H1 (cell line): Measurements from ENCODE around the gene GNB5. TPM values are rescaled to one million over a fixed set of nuclear protein-coding genes. Genes with fewer than 3 reads are reported as not detected.

Experiments
- CTCF ChIA-PET: fragments of 300-600 bp; sonication (Branson Sonifier 250); formaldehyde crosslinking; loops from one replicate; lab custom pipeline; 2021; ENCODE audit not compliant: partially characterized antibody; lab: Charles Lee
- POLR2A ChIA-PET: fragments of 300-600 bp; sonication (Branson Sonifier 250); formaldehyde crosslinking; loops from one replicate; lab custom pipeline; 2021; ENCODE audit warnings: inconsistent platforms; ENCODE audit not compliant: partially characterized antibody; lab: Charles Lee
- DNase-seq, 2 experiments: peaks; one replicate each; pipeline versions ENCODE4 v3.0.0 to v3.0.0-alpha.2; 2010 to 2022; ENCODE audit warnings: low spot score in 2 of 2, low read depth in 1 of 2, mixed read lengths in 1 of 2
- FAIRE-seq: peaks from 2 replicates; lab custom pipeline; 2011; peaks lifted over from hg19 to GRCh38; lab: Jason Lieb, UNC
- H2AFZ ChIP-seq: 2 replicates; pipeline ENCODE4 v1.8.1; 2012; ENCODE audit warnings: low read length, inconsistent platforms
- H2AK5ac ChIP-seq: 2 replicates; pipeline ENCODE4 v1.6.1; 2013; ENCODE audit warnings: low read depth, low read length
- H2BK120ac ChIP-seq: replicated peaks from 2 replicates; pipeline ENCODE3; 2013; ENCODE audit warnings: low read depth, low read length, inconsistent platforms
- H2BK12ac ChIP-seq: 2 replicates; pipeline ENCODE4 v1.6.1; 2013; ENCODE audit warnings: low read depth, low read length
- H2BK15ac ChIP-seq: 2 replicates; pipeline ENCODE4 v1.6.1; 2013; ENCODE audit warnings: low read length
- H2BK20ac ChIP-seq: 2 replicates; pipeline ENCODE4 v1.6.1; 2013; ENCODE audit warnings: low read length
- H2BK5ac ChIP-seq: 2 replicates; pipeline ENCODE4 v1.6.1; 2013; ENCODE audit warnings: low read depth, low read length
- H3K14ac ChIP-seq: 2 replicates; pipeline ENCODE4 v1.6.1; 2013; ENCODE audit warnings: inconsistent platforms; ENCODE audit not compliant: insufficient read length
- H3K18ac ChIP-seq: 2 replicates; pipeline ENCODE4 v1.6.1; 2013; ENCODE audit warnings: low read length; ENCODE audit errors: extremely low read depth
- H3K23ac ChIP-seq: 2 replicates; pipeline ENCODE4 v1.6.1; 2013; ENCODE audit warnings: inconsistent platforms; ENCODE audit not compliant: insufficient read length
- H3K23me2 ChIP-seq: 2 replicates; pipeline ENCODE4 v1.6.1; 2013; ENCODE audit warnings: low read depth, low read length
- H3K27ac ChIP-seq: 2 replicates; pipeline ENCODE4 v1.6.1; 2011; ENCODE audit warnings: low read depth, low read length, inconsistent platforms
- H3K27me3 ChIP-seq, 4 experiments: replicated peaks in 1 of 4; 1 replicate in 1 of 4; 2 replicates in 3 of 4; pipeline versions ENCODE4 v1.6.1 to v1.8.1; 2011 to 2013; ENCODE audit warnings: low read length in 3 of 4, mild to moderate bottlenecking in 3 of 4, inconsistent platforms in 2 of 4, mixed read lengths in 2 of 4, moderate library complexity in 1 of 4; ENCODE audit not compliant: control insufficient read depth in 3 of 4, insufficient read depth in 3 of 4; ENCODE audit errors: extremely low read depth in 1 of 4
- H3K36me3 ChIP-seq, 4 experiments: 2 replicates each; pipeline versions ENCODE4 v1.6.1 to v1.8.1; 2011 to 2013; ENCODE audit warnings: mild to moderate bottlenecking in 4 of 4, low read length in 3 of 4, moderate library complexity in 2 of 4, control low read depth in 1 of 4, inconsistent platforms in 1 of 4; ENCODE audit not compliant: insufficient read depth in 4 of 4, control insufficient read depth in 2 of 4
- H3K4ac ChIP-seq: replicated peaks from 2 replicates; pipeline ENCODE3; 2013; ENCODE audit warnings: low read length, low read depth, mixed read lengths, inconsistent platforms; ENCODE audit not compliant: insufficient read length
- H3K4me1 ChIP-seq, 4 experiments: replicated peaks in 1 of 4; 1 replicate in 1 of 4; 2 replicates in 3 of 4; pipeline versions ENCODE4 v1.6.1 to v1.8.1; 2011 to 2013; ENCODE audit warnings: low read length in 3 of 4, inconsistent platforms in 2 of 4, mixed read lengths in 1 of 4; ENCODE audit not compliant: insufficient read depth in 4 of 4, control insufficient read depth in 3 of 4
- H3K4me2 ChIP-seq, 2 experiments: 2 replicates each; pipeline versions ENCODE4 v1.6.1 to v1.8.1; 2011 to 2013; ENCODE audit warnings: low read depth in 2 of 2, low read length in 2 of 2, control low read depth in 1 of 2, inconsistent platforms in 1 of 2, mild to moderate bottlenecking in 1 of 2; ENCODE audit not compliant: insufficient read depth in 1 of 2
- H3K4me3 ChIP-seq, 4 experiments: fragments of 200-600, 300-600 bp in 1 of 4; sonication (generic), shearing (Covaris generic), sonication (Bioruptor Twin) in 1 of 4; 2 replicates each; pipeline versions ENCODE4 v1.5.1 to v1.8.1; 2011 to 2016; ENCODE audit warnings: low read length in 4 of 4, low read depth in 3 of 4, control low read depth in 2 of 4, inconsistent platforms in 2 of 4, mild to moderate bottlenecking in 2 of 4, mixed read lengths in 1 of 4, moderate library complexity in 1 of 4; ENCODE audit not compliant: insufficient read depth in 2 of 4; ENCODE audit errors: extremely low read depth in 1 of 4
- H3K56ac ChIP-seq: replicated peaks from 2 replicates; pipeline ENCODE3; 2013; ENCODE audit warnings: low read depth, mild to moderate bottlenecking, mixed read lengths, low read length, inconsistent platforms; ENCODE audit not compliant: insufficient read length
- H3K79me1 ChIP-seq: 2 replicates; pipeline ENCODE4 v1.6.1; 2013; ENCODE audit warnings: low read depth, low read length, control low read depth
- H3K79me2 ChIP-seq, 2 experiments: 2 replicates each; pipeline versions ENCODE4 v1.6.1 to v1.8.1; 2012 to 2013; ENCODE audit warnings: low read length in 2 of 2, mild to moderate bottlenecking in 2 of 2, inconsistent platforms in 1 of 2; ENCODE audit not compliant: insufficient read depth in 2 of 2, control insufficient read depth in 1 of 2
- H3K9ac ChIP-seq, 4 experiments: replicated peaks in 1 of 4; 1 replicate in 1 of 4; 2 replicates in 3 of 4; pipeline versions ENCODE4 v1.6.1 to v1.8.1; 2011 to 2013; ENCODE audit warnings: low read depth in 3 of 4, low read length in 3 of 4, control low read depth in 2 of 4, mild to moderate bottlenecking in 2 of 4, moderate library complexity in 2 of 4, inconsistent platforms in 1 of 4; ENCODE audit errors: extremely low read depth in 1 of 4
- H3K9me3 ChIP-seq, 2 experiments: 2 replicates each; pipeline versions ENCODE4 v1.6.1 to v1.8.1; 2012 to 2013; ENCODE audit warnings: mild to moderate bottlenecking in 2 of 2, moderate library complexity in 2 of 2, control low read depth in 1 of 2, inconsistent platforms in 1 of 2, low read depth in 1 of 2, low read length in 1 of 2, mixed read lengths in 1 of 2; ENCODE audit not compliant: insufficient read depth in 2 of 2
- H4K20me1 ChIP-seq, 2 experiments: replicated peaks in 1 of 2; 2 replicates each; pipeline versions ENCODE3 to v1.8.1; 2011 to 2013; ENCODE audit warnings: inconsistent platforms in 2 of 2, low read length in 2 of 2, mild to moderate bottlenecking in 1 of 2; ENCODE audit not compliant: insufficient read depth in 2 of 2, control insufficient read depth in 1 of 2
- H4K5ac ChIP-seq: 2 replicates; pipeline ENCODE4 v1.6.1; 2013; ENCODE audit warnings: low read length, low read depth, mixed read lengths, inconsistent platforms; ENCODE audit not compliant: insufficient read length
- H4K8ac ChIP-seq: 2 replicates; pipeline ENCODE4 v1.8.0; 2013; ENCODE audit warnings: mild to moderate bottlenecking, moderate library complexity, low read length, inconsistent platforms; ENCODE audit not compliant: insufficient read depth; ENCODE audit errors: extremely low read depth
- H4K91ac ChIP-seq: replicated peaks from 2 replicates; pipeline ENCODE3; 2013; ENCODE audit warnings: low read length, mixed read lengths, inconsistent platforms; ENCODE audit not compliant: insufficient read length
- BACH1 ChIP-seq: IDR thresholded peaks from 2 replicates; pipeline ENCODE4 v1.6.1; 2012; ENCODE audit warnings: low read length, improper control_type of control experiment
- BCL11A ChIP-seq, 2 experiments: IDR thresholded peaks; one replicate each; pipeline ENCODE4 v1.6.1; 2011; ENCODE audit warnings: low read depth in 2 of 2, low read length in 2 of 2, mild to moderate bottlenecking in 2 of 2
- CBX5 ChIP-seq: fragments of 300-800, 300-1000 bp; sonication (generic); IDR thresholded peaks from 2 replicates; pipeline ENCODE4 v1.7.1; 2016; ENCODE audit warnings: antibody characterized with exemption, low read length, low read depth
- CBX8 ChIP-seq: fragments of 300-800, 300-1000 bp; sonication (generic); IDR thresholded peaks from 2 replicates; pipeline ENCODE4 v1.7.1; 2016; ENCODE audit warnings: low read depth, low read length, borderline replicate concordance
- EP300 ChIP-seq, 2 experiments: IDR thresholded peaks; 1 replicate in 1 of 2; 2 replicates in 1 of 2; pipeline ENCODE4 v1.6.1; 2011 to 2012; ENCODE audit warnings: low read depth in 2 of 2, low read length in 2 of 2, mild to moderate bottlenecking in 2 of 2, borderline replicate concordance in 1 of 2, inconsistent platforms in 1 of 2, moderate library complexity in 1 of 2
- FOSL1 ChIP-seq: IDR thresholded peaks from 2 replicates; pipeline ENCODE4 v1.6.1; 2011; ENCODE audit warnings: mild to moderate bottlenecking, low read depth, low read length, moderate library complexity; ENCODE audit not compliant: insufficient read depth
- HDAC2 ChIP-seq, 2 experiments: fragments of 300-600 bp in 1 of 2; sonication (generic) in 1 of 2; IDR thresholded peaks; 2 replicates each; pipeline ENCODE4 v1.6.1; 2011 to 2012; ENCODE audit warnings: low read depth in 2 of 2, low read length in 2 of 2, mild to moderate bottlenecking in 2 of 2, moderate library complexity in 2 of 2, borderline replicate concordance in 1 of 2, inconsistent platforms in 1 of 2
- NRF1 ChIP-seq: IDR thresholded peaks from 2 replicates; pipeline ENCODE4 v1.6.1; 2011; ENCODE audit warnings: mild to moderate bottlenecking, low read depth, low read length, improper control_type of control experiment
- POLR2A ChIP-seq, 2 experiments: IDR thresholded peaks; 1 replicate in 1 of 2; 2 replicates in 1 of 2; pipeline ENCODE4 v1.6.1; 2011; ENCODE audit warnings: low read depth in 2 of 2, low read length in 2 of 2, mild to moderate bottlenecking in 2 of 2; ENCODE audit errors: control extremely low read depth in 1 of 2
- RNF2 ChIP-seq: fragments of 200-900, 300-1000 bp; sonication (generic); IDR thresholded peaks from 2 replicates; pipeline ENCODE4 v1.7.1; 2016; ENCODE audit warnings: borderline replicate concordance, low read depth, mild to moderate bottlenecking, antibody characterized with exemption, low read length; ENCODE audit not compliant: poor library complexity, severe bottlenecking; ENCODE audit errors: missing control alignments
- TAF7 ChIP-seq: optimal IDR thresholded peaks from 2 replicates; pipeline ENCODE3; 2011; ENCODE audit warnings: low read depth, mild to moderate bottlenecking, inconsistent platforms, low read length, moderate library complexity, borderline replicate concordance
- ZNF274 ChIP-seq: IDR thresholded peaks from 2 replicates; pipeline ENCODE4 v1.7.0; 2012; ENCODE audit warnings: low read length, borderline replicate concordance; ENCODE audit errors: extremely low read depth
- polyA plus RNA-seq, 7 experiments: library from polyadenylated mRNA; depleted of rRNA in 3 of 7; stranded (reverse) in 5 of 7; unstranded in 2 of 7; fragments of >200 nt in 5 of 7; fragments of 200-250 nt in 2 of 7; gene quantifications; 1 replicate in 5 of 7; 2 replicates in 1 of 7; 4 replicates in 1 of 7; pipeline versions ENCODE4 v1.2.1 to v1.2.3, GENCODE V29; 2011 to 2013; ENCODE audit warnings: missing spikeins in 2 of 7, mixed read lengths in 2 of 7
- total RNA-seq: library from RNA; stranded (reverse); fragmentation: NEBNext Ultra II Directional; extraction: Animal tissue kit (Norgen Biotek cat#: 25700); gene quantifications from 2 replicates; pipeline ENCODE4 v1.2.1, GENCODE V29; 2021
- TF ChIP-seq, protein P1 (sequence below): IDR thresholded peaks from 2 replicates; pipeline ENCODE4 v1.6.1; 2012; ENCODE audit warnings: inconsistent platforms

The GNB5 gene
- total and polyA plus RNA-seq, 2 of the 8 experiments (the other 6 are each of a cell fraction or from before 2014, with no cell fraction given): 21.7 to 42.5 TPM

DNA sequence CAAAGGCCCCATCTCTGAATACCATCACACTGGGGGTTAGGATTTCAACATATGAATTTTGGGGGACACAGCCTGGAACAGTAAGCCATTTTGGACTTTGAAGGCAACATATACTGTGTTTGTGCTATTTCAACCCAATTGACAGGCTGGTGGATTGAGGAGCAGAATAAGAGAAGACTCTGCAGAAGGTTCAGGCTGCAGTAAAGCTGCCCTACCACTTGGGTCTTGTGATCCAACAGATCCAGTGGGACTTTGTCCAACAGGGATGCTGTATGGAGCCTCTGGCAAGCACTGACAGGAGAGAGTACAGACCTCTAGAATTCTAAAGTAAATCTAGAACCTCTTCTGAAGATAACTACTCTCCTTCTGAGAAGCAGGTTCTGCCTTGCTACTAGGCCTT lies 77.5 kb downstream of the GNB5 start:
- Histone ChIP-seq H3K23me2 (no peaks in the 10 kb centered on the region), H2AFZ (no peak overlapping the region), H3K79me2 (no peaks in the 10 kb centered on the region), H3K9ac (no peak overlapping the region), H3K4me1 (peaks cover 0 to 2% (median 1%) of the 10 kb centered on the region in 4 experiments; a peak in 2 of 7 replicates), H3K14ac (no peak overlapping the region), H2BK120ac (no peak overlapping the region), H2BK20ac (no peak overlapping the region), H2BK5ac (no peak overlapping the region), H4K8ac (no peak overlapping the region), H2BK12ac (no peak overlapping the region), H3K27me3 (peaks cover 0 to 14% (median 6%) of the 10 kb centered on the region in 4 experiments; a peak in 5 of 7 replicates), H3K4me3 (no peak overlapping the region), H3K56ac (no peak overlapping the region), H3K4me2 (no peak overlapping the region), H3K9me3 (no peaks in the 10 kb centered on the region; a peak in 1 of 4 replicates), H2AK5ac (no peak overlapping the region), H3K36me3 (no peaks in the 10 kb centered on the region), H4K5ac (no peak overlapping the region), H4K91ac (no peak overlapping the region), H3K23ac (no peak overlapping the region), H3K18ac (no peak overlapping the region), H3K4ac (no peak overlapping the region), H4K20me1 (no peaks in the 10 kb centered on the region), H3K79me1 (no peaks in the 10 kb centered on the region), H2BK15ac (no peak overlapping the region), H3K27ac (no peak overlapping the region)
- no peak for FAIRE-seq
- ChIA-PET POLR2A (interaction anchor here (0.6 to 1.4 kb wide), 3 partner anchors 16 to 142 kb away, joined by 3 to 4 read pairs (median 4); partner anchors contain the start of gene LEO1), CTCF (interaction anchor here (1.0 to 2.1 kb wide), 4 partner anchors 16 to 73 kb away, joined by 3 to 8 read pairs (median 5); no protein-coding TSS in a partner anchor)
- DNase-seq: no peak
- TF ChIP-seq, protein P1, sequence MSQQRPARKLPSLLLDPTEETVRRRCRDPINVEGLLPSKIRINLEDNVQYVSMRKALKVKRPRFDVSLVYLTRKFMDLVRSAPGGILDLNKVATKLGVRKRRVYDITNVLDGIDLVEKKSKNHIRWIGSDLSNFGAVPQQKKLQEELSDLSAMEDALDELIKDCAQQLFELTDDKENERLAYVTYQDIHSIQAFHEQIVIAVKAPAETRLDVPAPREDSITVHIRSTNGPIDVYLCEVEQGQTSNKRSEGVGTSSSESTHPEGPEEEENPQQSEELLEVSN: no peak
- TF ChIP-seq FOSL1 (no peak), CBX5 (no peak), HDAC2 (IDR thresholded peaks at IDR 0.05; ENCODE audit: borderline replicate concordance in 1 of 2, low read depth in 2 of 2, low read length in 2 of 2) (no peak), BCL11A (IDR thresholded peaks at IDR 0.05; ENCODE audit: low read depth in 2 of 2, low read length in 2 of 2) (no peak), EP300 (IDR thresholded peaks at IDR 0.05; ENCODE audit: borderline replicate concordance in 1 of 2, low read depth in 2 of 2, low read length in 2 of 2) (no peak), ZNF274 (no peak), TAF7 (no peak), CBX8 (no peak), POLR2A (IDR thresholded peaks at IDR 0.05; ENCODE audit: control extremely low read depth in 1 of 2, low read depth in 2 of 2, low read length in 2 of 2) (no peak), RNF2 (no peak), NRF1 (no peak), BACH1 (no peak)
